GM21786 (cell line): ENCODE results near the gene NFATC1.

ENCODE experiments used
- ATAC-seq: cut with Tn5 transposase; IDR thresholded peaks from one replicate; pipeline ENCODE4 v1.9.1; 2021; ENCODE audit not compliant: unreplicated experiment

The NFATC1 gene

GRCh38 chr18:79395761-79396404 lies at the start of gene NFATC1:
NFATC1 (plus strand) TSS chr18:79395930; CDS start chr18:79396225, 295 bp downstream.
- ATAC-seq: no peak

DNA sequence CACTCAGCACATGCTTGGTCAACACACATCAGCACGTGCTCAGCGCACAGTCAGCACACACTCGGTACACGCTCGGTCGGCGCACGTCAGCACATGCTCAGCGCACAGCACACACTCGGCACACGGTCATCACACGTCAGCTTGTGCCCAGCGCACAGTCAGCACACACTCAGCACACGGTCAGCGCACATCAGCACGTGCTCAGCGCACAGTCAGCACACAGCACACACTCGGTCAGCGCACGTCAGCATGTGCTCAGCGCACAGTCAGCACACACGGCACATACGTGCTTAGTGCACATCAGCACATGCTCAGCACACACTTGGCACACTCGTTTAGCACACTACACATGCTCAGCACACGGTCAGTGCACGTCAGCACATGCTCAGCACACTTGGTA lies 49.7 kb upstream of the NFATC1 start:
- ATAC-seq: no peak

DNA sequence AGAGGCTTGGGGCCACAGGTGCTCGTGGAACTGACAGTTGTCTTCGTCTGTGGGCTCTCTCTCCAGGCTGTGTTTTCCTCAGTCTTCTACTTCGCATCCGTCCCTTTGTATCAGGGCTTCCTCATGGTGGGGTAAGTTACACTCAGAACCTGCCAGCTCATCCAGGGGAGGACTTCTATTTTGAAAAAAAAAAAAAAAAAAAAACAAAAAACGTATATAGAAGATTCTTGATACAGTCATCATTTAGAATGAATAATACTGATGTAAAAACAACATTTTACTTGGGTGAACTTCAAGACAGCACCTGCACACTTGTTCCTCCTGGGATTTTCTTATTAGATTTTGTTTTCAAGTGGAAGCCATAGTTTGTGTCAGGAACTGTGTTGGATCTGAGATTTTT lies 47.7 kb upstream of the NFATC1 start:
- no peak for ATAC-seq

- ATAC-seq: no peak
These were observed 43.3 kb upstream of the NFATC1 start for GRCh38 chr18:79352432-79352831.

DNA sequence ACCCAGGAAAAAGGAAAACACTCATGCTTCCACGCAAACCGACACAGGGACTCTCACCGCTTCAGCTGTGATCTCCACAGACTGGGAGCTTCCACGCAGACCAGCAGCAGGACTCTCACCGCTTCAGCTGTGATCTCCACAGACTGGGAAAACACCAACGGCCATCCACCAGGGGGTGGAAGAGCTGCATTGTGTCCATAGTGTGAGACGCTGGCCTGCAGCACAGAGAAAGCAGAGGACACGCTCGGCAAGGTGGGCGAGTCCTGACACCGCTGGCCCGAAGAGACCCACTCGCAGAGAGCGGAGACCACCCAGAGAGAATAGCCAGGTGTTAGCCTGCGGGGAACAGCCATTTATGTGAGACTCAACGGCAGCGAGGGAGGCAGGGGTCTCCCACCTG lies 42.5 kb upstream of the NFATC1 start:
- ATAC-seq: no peak

GRCh38 chr18:79354350-79354749 lies 41.4 kb upstream of the NFATC1 start:
- no peak for ATAC-seq

- ATAC-seq: no peak
These were observed 40.0 kb upstream of the NFATC1 start for GRCh38 chr18:79355433-79356335.

DNA sequence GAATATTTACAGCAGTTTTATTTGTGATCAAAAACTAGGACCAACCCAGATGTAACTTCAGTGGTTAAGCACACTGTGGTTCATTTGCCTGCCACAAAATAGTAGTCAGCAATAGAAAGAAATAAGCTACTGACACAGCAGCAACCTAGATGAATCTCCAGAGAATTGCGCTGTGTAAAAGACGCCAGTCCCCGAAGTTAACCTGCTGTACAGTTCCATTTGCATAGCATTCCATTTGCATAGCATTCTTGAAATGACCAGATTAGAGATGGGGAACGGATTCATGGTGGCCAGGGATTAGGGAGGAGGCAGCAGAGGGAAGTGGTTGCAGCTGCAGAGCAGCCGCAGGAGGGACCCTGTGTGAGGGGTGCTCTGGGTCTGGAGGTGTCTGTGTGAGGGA lies 39.3 kb upstream of the NFATC1 start:
- peak; percentile 91 for ATAC-seq

DNA sequence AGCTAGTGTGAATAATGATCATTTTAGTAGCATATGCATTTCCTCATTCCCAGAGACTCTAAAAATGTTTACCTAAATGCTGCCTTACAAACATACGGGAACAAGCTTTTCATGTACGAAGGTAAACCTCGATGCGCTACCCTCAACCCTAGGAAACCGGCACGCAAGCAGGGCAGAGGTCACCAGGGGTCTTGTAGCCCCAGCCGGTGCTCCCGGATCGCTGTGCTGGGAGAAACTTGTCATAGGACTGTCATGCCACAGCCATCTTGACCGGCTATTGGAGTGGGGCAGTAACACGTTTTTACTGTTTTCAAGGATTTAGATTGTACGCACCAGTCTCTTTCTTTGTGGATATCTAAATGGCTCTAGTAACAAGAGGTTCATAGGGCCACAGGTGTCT lies 34.8 kb upstream of the NFATC1 start:
- ATAC-seq: no peak

DNA sequence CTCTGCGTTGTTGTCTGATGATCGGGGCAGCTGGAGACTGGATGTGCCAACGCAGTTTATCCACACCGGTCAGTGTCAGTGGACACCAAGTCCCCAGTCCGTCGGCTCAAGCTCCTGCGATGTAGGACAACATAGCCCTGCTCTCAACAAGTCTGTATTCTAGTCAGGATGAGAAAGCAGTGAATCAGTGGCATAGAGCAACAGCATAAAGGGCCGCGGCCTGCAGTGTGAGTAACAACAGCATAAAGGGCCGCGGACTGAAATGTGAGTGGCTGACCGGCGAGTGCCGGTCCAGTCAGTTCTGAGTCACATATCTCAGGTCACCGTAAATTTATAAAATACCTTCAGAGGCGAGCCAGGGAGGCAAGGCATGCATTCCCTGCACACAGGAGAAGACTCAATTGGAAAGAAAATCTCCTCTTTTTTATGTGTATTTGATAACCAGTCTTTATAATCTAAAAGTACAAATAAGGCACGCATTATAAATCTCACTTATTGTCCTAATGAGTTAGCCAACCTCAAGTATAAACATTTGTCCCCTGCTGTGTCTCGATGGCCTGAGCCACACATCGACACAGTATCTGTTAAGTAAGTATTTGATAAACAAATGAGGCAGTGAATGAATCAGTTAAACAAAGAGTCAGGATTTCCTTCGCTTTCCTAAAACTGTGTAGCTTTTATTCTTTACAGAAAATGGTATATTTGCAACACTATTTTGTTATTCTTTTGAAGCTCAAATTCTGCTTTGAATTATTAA lies 33.8 kb upstream of the NFATC1 start:
- ATAC-seq: no peak

DNA sequence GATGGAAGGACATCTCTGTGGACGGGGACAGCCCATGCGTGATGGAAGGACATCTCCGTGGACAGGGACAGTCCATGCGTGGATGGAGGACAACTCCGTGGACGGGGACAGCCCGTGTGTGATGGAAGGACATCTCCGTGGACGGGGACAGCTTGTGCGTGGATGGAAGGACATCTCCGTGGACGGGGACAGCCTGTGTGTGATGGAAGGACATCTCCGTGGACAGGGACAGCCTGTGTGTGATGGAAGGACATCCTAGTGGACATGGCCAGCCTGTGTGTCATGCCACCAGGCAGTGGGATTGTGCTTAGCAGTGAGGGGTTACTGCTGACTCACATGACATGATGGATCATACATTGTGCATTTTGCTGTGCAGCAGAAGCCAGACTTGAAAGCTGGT lies 30.0 kb upstream of the NFATC1 start:
- no peak for ATAC-seq

GRCh38 chr18:79366177-79367094 lies 29.3 kb upstream of the NFATC1 start:
- no peak for ATAC-seq

DNA sequence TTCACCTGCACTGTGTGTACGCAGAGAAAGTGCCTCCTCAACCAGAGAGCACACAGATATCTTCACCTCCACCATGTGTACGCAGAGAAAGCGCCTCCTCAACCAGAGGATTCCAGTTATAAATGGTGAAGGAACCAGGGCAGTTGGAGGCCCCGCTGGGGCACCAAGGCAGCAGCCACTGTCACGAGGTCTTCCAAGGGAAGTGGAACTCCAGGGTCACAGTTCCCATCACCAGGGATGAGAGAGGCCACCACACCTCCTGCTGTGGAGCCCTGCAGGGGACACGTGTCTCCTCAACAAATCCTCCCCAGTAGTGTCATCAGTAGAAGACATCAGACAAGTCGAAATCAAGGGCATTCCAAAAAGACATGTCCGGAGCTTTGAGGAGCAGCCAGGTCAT lies 28.2 kb upstream of the NFATC1 start:
- no peak for ATAC-seq

GRCh38 chr18:79367989-79368388 lies 27.7 kb upstream of the NFATC1 start:
- ATAC-seq: no peak

DNA sequence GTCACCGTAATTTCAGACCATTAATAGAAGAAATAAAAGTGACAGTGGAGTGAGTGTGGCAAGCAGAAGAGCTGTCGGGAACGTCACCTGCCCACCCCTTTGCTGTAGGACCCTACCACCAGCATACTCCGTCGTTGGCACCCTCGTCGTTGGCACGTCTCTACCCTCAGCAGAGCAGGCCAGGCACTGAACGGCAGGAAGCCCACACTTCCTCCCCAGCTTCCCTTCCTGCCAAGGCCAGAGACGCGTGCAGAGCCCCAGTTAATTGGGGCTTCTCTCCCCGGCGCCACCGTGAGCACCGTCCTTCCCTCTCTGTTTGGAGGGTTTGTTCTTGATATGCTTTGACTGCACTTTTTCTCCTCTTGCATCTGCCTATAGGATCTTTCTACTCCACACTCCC lies 27.0 kb upstream of the NFATC1 start:
- ATAC-seq: no peak

GRCh38 chr18:79371561-79372121 lies 24.1 kb upstream of the NFATC1 start:
- no peak for ATAC-seq

GRCh38 chr18:79372461-79372860 lies 23.3 kb upstream of the NFATC1 start:
- ATAC-seq: no peak

DNA sequence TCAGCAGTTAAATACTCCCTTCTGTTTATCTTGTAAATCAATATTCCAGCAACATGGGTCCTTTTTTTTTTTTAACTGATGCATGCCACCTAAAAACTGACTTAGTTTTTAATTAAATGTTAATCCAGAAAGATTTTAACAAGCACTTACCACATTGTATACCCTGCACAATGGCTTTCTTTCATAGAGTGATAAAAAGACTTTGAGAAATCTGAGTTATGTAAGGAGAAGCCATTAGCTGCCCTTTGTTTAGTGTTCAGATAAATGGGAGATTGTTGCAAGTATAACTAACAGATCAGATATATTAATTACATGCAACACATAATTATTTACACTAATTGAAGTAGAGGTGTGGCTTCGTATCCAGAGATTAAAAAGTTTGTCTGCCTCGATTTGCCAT lies 22.7 kb upstream of the NFATC1 start:
- ATAC-seq: no peak

GRCh38 chr18:79373736-79374135 lies 22.0 kb upstream of the NFATC1 start:
- no peak for ATAC-seq

- ATAC-seq: peak; percentile 64
These were observed 21.1 kb upstream of the NFATC1 start for GRCh38 chr18:79374408-79375171.
